CD4-positive, alpha-beta T cell treated with Interleukin-2 at 100 ng/mL for 4 hours (primary cell): ENCODE data around the gene CALR3.
"Not testable (repeated sequence)": the region's sequence is repeated elsewhere in the genome, so short reads cannot be mapped to it uniquely, and the experiment has no call there.

Experiments
- DNase-seq: peaks from one replicate; pipeline ENCODE4 v3.0.0-alpha.2; 2020; ENCODE audit warnings: low spot score

The CALR3 gene

GRCh38 chr19:16482745-16483144, 13.2 kb downstream of the CALR3 start:
- DNase-seq: no peak

DNA sequence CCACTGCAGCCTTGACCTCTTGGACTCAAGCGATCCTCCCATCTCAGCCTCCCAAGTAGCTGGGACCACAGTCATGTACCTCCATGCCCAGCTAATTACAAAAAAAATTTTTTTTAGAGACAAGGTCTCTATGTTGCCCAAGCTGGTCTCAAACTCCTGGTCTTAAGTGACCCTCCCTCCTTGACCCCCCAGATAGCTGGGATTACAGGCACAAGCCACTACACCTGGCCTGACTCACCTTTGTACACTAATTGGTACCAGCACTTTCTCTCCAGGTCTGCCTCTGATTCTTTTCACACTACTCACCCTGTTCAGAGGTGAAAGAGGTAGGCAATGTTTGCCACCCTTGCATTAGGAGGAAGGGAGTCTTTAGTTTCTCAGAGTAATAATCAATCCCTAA, 18.7 kb downstream of the CALR3 start:
- DNase-seq: no peak

DNA sequence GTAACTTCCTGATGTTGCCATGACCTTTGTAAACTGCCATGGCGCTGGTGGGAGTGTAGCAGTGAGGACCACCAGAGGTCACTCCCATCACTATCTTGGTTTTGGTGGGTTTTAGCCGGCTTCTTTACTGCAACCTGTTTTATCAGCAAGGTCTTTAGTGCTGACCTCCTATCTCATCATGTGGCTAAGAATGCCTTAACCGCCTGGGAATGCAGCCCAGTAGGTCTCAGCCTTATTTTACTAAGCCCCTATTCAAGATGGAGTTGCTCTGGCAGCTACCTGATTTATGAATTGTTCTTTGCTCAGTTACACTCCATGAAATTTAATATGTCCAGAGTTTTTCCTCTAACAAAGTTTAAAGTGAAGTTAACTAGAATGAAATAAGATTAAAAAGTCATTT, 19.6 kb downstream of the CALR3 start:
- no peak for DNase-seq

DNA sequence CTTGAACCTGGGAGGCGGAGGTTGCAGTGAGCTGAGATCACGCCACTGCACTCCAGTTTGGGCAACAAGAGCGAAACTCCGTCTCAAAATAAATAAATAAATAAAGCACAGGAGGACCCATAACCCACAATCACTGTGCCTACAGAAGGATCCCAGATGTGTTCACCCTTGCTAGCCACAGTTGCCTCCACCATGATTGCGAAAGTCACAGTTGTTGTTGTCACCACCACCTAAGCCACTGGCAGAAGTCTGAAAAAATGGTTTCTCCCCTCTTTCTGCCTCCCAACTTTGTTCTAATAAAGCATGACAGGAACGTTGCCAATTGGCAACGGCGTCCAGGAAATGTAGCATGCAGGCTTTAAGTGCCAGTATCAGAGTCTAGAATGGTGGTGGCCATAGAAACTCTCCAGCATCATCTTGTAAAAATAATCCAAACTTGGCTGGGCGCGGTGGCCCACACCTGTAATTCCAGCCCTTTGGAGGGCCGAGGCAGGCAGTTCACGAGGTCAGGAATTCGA, 22.0 kb downstream of the CALR3 start:
- no peak for DNase-seq

DNA sequence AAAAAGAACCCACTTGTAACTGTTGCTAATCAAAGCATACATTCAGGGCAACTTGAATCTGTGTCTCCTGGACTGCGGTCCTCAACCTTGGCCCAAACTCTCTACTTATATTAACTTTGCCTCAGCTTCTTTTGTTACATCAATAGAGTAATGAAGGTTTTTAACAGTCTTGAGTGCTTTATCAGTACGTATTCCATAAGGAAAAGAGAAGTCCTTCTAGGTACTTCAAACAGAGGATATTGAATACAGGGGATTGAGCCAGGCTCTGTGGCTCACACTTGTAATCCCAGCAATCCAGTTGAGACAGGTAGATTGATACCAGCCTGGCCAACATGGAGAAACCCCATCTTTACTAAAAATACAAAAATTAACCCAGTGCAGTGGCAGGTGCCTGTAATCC, 23.0 kb downstream of the CALR3 start:
- no peak for DNase-seq

DNA sequence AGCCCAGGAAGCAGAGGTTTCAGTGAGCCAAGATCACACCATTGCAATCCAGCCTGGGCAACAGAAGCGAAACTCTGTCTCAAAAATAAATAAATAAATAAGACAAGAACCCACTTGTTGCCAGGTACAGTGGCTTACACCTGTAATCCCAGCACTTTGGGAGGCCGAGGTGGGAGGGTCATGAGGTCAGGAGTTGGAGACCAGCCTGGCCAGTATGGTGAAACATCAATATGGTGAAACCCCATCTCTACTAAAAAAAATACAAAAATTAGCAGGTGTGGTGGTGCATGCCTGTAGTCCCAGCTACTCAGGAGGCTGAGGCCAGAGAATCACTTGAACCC, 23.4 kb downstream of the CALR3 start:
- DNase-seq: not testable (repeated sequence)

DNA sequence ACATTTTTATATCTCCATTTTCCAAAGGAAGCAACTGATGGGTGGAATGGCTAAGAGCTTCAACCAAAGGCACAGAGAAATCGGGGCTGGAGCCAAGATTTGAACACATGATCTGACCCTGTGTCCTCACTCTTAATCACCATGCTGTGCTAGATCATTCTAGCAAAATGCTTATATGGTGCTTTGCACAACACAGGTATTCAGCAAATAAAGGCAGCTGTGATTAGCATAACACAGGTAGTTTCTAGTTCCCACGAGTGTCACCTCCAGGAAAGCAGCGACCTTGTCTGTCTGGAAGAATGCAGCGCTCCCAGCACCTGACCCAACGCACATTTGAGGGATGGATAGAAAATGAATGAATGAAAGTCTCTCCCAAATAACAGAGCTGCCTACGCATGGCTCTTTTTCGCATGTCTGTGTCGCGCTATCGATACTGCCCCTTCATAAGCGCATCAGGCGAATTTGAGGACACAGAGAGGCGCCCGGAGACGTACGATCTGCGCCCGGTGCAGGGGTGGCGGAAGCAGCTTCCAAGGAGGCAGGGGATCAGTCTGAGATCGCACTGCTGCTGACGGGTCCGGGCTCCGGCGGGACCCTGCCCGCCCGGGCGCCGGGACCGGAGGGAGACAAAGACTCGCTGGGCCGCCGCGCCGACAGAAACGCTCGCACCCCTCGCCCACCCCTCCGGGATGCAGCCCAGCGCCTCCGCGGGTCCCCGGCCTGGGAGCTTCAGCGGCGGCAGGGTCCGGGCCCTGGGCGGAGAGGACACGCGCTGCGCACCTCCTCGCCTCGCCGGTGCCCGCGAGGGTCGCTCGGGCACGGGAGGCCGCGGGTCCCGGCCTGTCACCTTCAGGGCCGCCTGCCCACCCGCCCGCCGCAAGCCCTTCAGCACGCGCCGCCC, 24.8 kb downstream of the CALR3 start:
- no peak for DNase-seq

- no peak for DNase-seq
These were observed 25.4 kb downstream of the CALR3 start for GRCh38 chr19:16470541-16470910.

- no peak for DNase-seq
These were observed 28.4 kb downstream of the CALR3 start for GRCh38 chr19:16467581-16467980.

- DNase-seq: not testable (repeated sequence)
These were observed 29.1 kb downstream of the CALR3 start for GRCh38 chr19:16466802-16467427.

GRCh38 chr19:16465239-16465638, 30.7 kb downstream of the CALR3 start:
- DNase-seq: no peak

DNA sequence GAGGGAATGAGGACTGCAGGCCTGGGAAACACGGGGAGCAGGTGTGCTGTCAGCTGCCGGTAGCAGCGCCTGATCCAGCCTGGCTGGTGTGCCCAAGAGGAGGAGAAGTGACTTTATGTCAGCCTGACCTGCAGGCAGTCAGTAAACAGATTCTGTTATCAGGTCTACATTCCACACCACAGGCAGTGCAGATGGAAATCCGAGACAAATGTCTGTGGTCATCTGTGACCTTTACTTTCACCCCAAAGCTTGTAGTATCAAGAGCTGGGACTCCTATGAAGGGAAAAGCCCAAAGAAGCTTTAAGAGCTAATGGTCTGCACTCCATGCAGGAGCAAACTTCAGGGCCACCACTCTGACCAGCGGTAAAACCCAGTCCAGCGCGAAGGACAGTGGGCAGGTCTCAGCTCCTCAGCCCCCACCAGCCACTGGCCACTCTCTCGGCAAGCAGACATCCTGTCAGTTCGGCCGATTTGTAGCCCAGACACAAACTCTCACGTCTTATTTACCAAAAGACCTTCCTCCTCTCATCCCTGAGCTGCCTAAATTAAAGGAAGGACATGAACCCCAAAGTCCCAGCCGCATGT, 31.9 kb downstream of the CALR3 start:
- DNase-seq: no peak

GRCh38 chr19:16463341-16463990, 32.5 kb downstream of the CALR3 start:
- no peak for DNase-seq

- no peak for DNase-seq
These were observed 33.2 kb downstream of the CALR3 start for GRCh38 chr19:16462757-16463250.

DNA sequence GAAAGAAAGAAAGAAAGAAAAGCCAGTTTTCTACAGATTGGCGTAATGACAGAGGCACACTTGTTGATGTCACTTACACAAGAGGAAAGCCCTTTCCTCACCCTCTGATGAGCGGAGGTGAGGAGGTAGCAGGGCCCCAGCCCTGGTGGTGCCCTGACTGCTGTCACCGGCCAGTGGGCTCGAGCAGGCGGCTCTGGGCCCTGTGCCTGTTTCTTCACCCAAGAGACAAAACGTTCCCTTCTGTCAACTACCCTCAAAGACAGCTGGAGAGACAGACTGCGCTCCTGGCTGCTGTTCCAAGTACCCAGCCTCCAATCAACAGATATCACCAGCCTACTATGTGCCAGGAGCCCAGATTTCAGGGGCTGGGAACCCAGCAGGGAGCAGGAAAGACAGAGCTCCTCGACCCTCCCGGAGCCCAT, 34.3 kb downstream of the CALR3 start:
- no peak for DNase-seq

- DNase-seq: no peak
These were observed 35.5 kb downstream of the CALR3 start for GRCh38 chr19:16460454-16460853.

- no peak for DNase-seq
These were observed 36.3 kb downstream of the CALR3 start for GRCh38 chr19:16459680-16460079.

DNA sequence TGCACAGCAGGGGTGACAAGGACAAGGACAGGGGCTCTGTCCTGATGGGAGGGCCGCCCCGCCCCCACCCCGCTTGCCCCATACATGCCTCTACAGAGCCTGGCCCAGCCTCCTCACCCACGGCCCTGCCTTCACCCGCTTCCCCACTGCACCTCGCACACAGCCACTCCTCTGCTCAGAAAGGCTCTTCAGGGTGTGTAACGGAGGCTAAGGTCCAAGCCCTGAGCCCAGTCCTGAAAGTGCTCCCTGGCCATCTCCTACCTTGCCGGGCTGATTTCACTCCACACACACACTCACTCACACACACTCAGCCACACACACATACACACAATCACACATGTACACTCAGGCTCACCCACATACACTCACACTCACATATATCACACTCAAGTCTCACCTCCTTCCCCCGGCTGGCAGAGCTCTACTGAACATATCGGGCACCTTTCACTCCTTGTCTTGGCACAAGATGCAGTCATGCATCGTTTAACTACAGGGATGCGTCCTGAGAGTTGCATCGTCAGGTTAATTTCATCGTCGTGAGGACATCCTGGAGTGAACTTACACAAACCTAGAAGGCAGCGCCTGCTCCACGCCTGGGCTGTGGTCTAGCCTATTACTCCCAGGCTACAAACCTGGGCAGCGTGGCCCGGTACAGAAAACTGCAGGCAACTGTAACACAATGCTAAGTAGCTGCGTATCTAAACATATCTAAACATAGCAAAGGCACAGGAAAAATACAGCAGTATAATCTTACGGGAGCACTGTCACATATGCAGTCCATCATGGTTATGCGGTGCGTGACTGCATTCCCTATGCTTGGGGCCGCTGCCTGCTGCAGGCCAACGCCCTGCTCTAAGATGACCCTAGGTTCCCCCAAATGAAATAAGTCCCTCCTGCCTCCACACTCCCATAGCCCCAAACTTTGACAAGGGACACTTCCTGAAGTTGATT, 37.3 kb downstream of the CALR3 start:
- no peak for DNase-seq

DNA sequence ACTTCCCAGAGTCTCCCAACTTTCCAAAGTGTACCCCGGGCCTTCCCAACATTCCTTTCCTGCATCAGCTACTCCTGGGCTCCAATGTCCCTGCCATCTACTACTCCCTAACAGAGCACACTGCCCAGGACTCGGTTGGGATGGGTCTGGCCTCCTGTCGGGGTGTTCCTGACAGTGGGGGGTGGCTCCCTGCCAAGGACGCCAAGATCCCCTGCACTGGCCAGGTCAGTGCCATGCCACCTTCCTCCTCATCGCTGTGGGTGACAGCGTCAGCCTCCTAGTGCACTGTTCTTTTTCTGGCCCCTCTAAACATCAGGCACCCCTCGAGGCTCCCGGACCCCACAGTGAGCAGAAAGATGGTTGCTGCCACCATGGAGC, 38.0 kb downstream of the CALR3 start:
- no peak for DNase-seq

DNA sequence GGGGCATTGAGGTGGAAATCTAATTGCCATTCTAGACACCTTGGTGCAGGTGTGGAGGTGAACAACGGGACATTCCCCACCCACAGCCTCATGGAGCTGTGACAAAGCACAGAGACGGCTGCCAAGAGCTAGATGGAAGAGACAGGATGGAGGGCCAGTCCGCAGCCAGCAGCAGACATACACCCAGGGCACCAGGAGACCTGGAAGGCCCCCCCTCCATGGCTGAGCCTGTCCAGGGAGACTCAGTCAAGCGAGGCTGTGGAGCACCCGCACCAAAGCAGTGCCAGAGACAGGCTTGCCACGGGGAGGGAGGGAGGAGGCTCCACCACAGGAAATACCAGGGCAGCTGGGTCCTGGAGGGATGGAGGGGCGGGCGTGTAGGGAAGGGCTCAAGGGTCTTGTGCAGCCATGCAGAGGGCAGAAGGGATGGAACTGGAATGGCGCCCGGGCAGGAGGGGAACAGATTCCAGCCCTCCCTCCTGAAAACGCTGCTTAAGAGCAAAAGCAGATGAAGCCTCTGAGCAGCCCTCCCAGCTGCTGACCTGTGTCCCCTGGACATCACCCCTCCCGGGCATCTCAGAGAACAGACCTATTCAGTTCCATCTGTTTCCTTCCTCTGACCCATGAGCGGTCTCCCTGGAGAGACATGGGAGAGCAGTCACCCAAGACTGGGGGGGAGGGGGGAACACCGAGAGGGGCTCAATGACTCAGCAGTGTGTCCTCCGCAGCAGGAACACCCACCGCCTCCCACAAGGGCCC, 38.6 kb downstream of the CALR3 start:
- DNase-seq: no peak
